GF-D8 (cell line): ENCODE data around the gene RFTN1.
"Not testable (repeated sequence)": the region's sequence is repeated elsewhere in the genome, so short reads cannot be mapped to it uniquely, and the experiment has no call there.

Experiments
- DNase-seq: peaks from one replicate; lab custom pipeline; 2025; lab: John Stamatoyannopoulos, UW

Gene RFTN1

GRCh38 chr3:16328124-16328523, 185.4 kb downstream of the RFTN1 start:
- DNase-seq = no peak

- no peak for DNase-seq
Observed at GRCh38 chr3:16326724-16327349, 186.7 kb downstream of the RFTN1 start.

GRCh38 chr3:16325850-16326249, 187.6 kb downstream of the RFTN1 start:
- no peak for DNase-seq

- no peak for DNase-seq
Observed at GRCh38 chr3:16323737-16324136, 189.8 kb downstream of the RFTN1 start.

- DNase-seq = no peak
Observed at GRCh38 chr3:16322189-16322588, 191.3 kb downstream of the RFTN1 start.

GRCh38 chr3:16320711-16321110, 192.8 kb downstream of the RFTN1 start:
- no peak for DNase-seq

GRCh38 chr3:16319723-16320122, 193.8 kb downstream of the RFTN1 start:
- DNase-seq = no peak

- no peak for DNase-seq
Observed at GRCh38 chr3:16319307-16319706, 194.2 kb downstream of the RFTN1 start.

GRCh38 chr3:16318176-16318575, 195.3 kb downstream of the RFTN1 start:
- peak; percentile 13 for DNase-seq

- no peak for DNase-seq
Observed at GRCh38 chr3:16317561-16317945, 195.9 kb downstream of the RFTN1 start.

- DNase-seq = no peak
Observed at GRCh38 chr3:16316847-16317560, 196.5 kb downstream of the RFTN1 start.

GRCh38 chr3:16316396-16316795, 197.1 kb downstream of the RFTN1 start:
- no peak for DNase-seq

GRCh38 chr3:16315623-16316022, 197.9 kb downstream of the RFTN1 start:
- DNase-seq = no peak

- peak; percentile 59 for DNase-seq
Observed at GRCh38 chr3:16313886-16314645, 199.4 kb downstream of the RFTN1 start.

GRCh38 chr3:16311960-16312451, 201.5 kb downstream of the RFTN1 start:
- DNase-seq = peak; percentile 90

- not testable (repeated sequence) for DNase-seq
Observed at GRCh38 chr3:16310486-16310885, 203.0 kb downstream of the RFTN1 start.

- DNase-seq = peak; percentile 32
Observed at GRCh38 chr3:16309558-16309957, 203.9 kb downstream of the RFTN1 start.

- no peak for DNase-seq
Observed at GRCh38 chr3:16308727-16309126, 204.8 kb downstream of the RFTN1 start.

GRCh38 chr3:16307832-16308531, 205.5 kb downstream of the RFTN1 start:
- no peak for DNase-seq

GRCh38 chr3:16305111-16305541, 208.4 kb downstream of the RFTN1 start:
- no peak for DNase-seq

GRCh38 chr3:16304061-16305010, 209.2 kb downstream of the RFTN1 start:
- no peak for DNase-seq
